Activated naive CD4-positive, alpha-beta T cell treated with Interleukin-2 at 50 U/mL for 16 hours (primary cell): ENCODE results near the gene LCN12.

ENCODE experiments used
- DNase-seq: peaks from one replicate; pipeline ENCODE4 v3.0.0-alpha.2; 2020

The LCN12 gene

DNA sequence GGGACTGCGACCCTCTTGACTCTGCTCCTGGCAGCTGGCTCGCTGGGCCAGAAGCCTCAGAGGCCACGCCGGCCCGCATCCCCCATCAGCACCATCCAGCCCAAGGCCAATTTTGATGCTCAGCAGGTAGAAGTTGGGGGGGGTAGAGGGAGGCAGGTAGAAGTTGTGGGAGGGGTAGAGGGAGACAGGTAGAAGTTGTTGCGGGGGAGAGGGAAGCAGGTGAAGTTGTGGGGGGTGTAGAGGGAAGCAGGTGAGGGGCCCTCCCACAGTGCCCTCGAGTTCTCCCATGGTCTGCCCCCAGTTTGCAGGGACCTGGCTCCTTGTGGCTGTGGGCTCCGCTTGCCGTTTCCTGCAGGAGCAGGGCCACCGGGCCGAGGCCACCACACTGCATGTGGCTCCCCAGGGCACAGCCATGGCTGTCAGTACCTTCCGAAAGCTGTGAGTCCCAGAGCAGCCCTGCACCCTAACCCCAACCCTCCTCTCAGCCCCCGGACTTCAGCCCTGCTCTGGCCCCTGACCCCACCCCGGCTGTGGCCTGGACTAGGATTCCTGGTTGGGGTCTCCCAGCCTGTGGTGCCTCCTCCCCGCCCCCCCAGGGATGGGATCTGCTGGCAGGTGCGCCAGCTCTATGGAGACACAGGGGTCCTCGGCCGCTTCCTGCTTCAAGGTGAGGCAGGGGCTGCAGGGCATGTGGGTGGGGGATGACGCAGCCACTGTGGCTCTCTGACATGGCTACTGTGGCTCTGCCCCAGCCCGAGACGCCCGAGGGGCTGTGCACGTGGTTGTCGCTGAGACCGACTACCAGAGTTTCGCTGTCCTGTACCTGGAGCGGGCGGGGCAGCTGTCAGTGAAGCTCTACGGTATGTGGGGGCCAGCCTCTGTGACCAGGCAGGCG, 6.5 kb upstream of the LCN12 start:
- no peak for DNase-seq

GRCh38 chr9:136946228-136947027, 5.6 kb upstream of the LCN12 start:
- DNase-seq = no peak

- no peak for DNase-seq
Measured at GRCh38 chr9:136947028-136947891, 4.8 kb upstream of the LCN12 start.

GRCh38 chr9:136947955-136948510, 4.0 kb upstream of the LCN12 start:
- DNase-seq = no peak

GRCh38 chr9:136949239-136949816, 2.7 kb upstream of the LCN12 start:
- no peak for DNase-seq

GRCh38 chr9:136949817-136950655, 2.0 kb upstream of the LCN12 start:
- peak; percentile 98 for DNase-seq

DNA sequence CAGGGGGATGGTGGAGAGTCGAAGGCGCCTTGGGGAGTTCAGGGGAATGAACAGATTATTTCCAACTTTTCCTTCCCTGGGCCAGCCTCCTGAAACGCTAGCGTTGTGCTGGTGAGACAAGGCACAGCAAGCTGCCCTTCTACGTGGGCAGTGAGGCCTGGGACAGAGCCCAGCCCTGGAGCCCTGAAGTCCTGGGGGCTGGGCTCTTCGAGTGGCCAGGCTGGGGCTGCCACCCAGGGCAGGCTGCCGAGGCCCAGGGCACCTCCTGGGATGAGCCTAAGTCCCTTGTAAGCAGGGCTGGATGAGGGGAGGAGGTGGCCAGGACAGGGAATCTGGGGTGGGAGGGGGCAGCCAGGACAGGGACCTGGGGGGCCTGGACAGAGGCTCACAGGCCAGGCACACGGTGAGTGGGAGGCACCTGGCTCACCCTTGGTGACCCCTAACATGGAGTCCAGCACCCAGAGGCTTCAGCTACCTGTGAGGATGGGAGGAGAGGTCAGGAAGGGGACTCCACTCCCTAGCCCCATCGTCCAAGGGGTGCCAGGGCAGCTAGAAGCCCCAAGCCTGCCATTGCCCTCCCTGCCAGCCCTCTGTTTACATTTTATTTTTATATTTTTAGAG, 1.3 kb upstream of the LCN12 start:
- no peak for DNase-seq

GRCh38 chr9:136952321-136952850, 313 bp downstream of the LCN12 start:
- no peak for DNase-seq

- no peak for DNase-seq
Measured at GRCh38 chr9:136952876-136953770, 1.1 kb downstream of the LCN12 start.

DNA sequence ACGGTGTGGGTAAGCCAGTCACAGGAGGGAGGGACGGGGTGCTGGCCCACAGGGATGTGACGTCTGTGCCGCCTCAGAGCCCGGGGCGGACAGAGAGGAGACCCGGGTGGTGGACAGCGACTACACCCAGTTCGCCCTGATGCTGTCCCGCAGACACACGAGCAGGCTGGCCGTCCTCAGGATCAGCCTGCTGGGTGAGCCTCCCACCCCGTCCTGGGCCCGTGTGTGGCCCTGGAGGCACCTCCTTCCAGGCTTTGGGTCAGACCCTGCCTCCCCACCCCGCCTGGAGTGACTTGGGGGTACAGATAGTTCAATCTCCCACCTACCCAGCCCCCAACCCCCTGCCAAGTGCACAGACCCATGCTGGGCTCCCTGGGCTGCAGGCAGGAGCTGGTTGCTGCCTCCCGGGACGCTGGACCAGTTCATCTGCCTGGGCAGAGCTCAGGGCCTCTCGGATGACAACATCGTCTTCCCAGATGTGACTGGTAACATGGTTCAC, 1.7 kb downstream of the LCN12 start:
- DNase-seq = no peak

- no peak for DNase-seq
Measured at GRCh38 chr9:136954270-136955083, 2.4 kb downstream of the LCN12 start.

GRCh38 chr9:136955202-136955942, 3.3 kb downstream of the LCN12 start:
- no peak for DNase-seq

- no peak for DNase-seq
Measured at GRCh38 chr9:136955943-136956335, 3.9 kb downstream of the LCN12 start.

DNA sequence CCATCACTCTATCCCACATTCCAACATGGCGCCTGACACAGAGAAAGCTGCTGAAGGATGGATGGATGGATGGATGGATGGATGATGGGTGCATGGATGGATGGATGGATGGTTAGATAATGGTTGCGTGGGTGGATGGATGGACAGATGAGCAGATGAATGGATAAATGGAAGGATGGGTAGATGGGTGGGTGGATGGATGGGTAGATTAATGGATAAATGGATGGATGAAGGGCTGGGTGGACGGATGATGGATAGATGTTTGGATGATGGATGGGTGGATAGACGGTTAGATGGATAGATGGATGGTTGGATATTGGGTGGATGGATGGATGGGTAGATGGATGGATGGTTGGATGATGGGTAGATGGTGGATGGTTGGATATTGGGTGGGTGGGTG, 4.5 kb downstream of the LCN12 start:
- no peak for DNase-seq

- no peak for DNase-seq
Measured at GRCh38 chr9:136957461-136957860, 5.4 kb downstream of the LCN12 start.

DNA sequence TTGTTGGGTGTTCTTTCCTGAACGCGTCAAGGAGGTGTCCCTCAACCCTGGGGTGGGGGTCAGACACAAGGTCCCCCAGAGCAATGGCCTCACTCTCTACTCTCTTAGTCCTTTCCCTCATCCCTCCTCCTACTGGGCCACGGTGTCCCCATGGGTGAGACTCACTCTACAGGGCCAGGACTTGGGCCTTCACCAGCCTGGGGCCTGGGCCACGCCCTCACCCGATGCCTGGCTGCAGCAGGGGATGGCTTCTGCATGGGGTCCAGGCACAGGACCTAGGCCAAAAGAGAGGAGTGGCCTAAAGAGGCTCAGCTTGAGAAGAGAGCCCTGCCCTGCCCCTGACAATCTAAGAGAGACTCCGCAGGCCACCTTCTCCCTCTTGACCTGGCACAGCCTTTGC, 5.8 kb downstream of the LCN12 start:
- no peak for DNase-seq

GRCh38 chr9:136958473-136958872, 6.4 kb downstream of the LCN12 start:
- DNase-seq = no peak
